Sigmoid colon (tissue), 3 donors: Measurements from ENCODE around the gene SLC9C2.

Experiments
- CTCF ChIP-seq, 4 experiments: fragments of 450-650 bp in 3 of 4; fragments of 200-600 bp in 1 of 4; IDR thresholded peaks; one replicate each; pipeline ENCODE4 v1.5.1; 2016 to 2019; ENCODE audit warnings: antibody characterized with exemption in 4 of 4, mild to moderate bottlenecking in 3 of 4, moderate library complexity in 2 of 4
- POLR2A ChIP-seq, 2 donors: fragments of 450-650 bp; IDR thresholded peaks; one replicate each; pipeline ENCODE4 v1.6.1; 2016; ENCODE audit warnings: antibody characterized with exemption in 2 of 2, mild to moderate bottlenecking in 2 of 2, moderate library complexity in 2 of 2

- TF ChIP-seq CTCF (IDR thresholded peaks at IDR 0.05): no peak
- TF ChIP-seq POLR2A (IDR thresholded peaks at IDR 0.05): no peak
Observed at GRCh38 chr1:173572201-173572873, 30.5 kb downstream of the SLC9C2 start.
